Upper lobe of right lung (tissue), 1 donor: ENCODE results near the gene ACP6. TPM values are rescaled to one million over a fixed set of nuclear protein-coding genes. Genes with fewer than 3 reads are reported as not detected.
"Not testable (repeated sequence)": the region's sequence is repeated elsewhere in the genome, so short reads cannot be mapped to it uniquely, and the experiment has no call there.

Source experiments
- ATAC-seq: fragments of 200-7000 bp; cut with Tn5 transposase; one replicate; pipeline ENCODE4 v1.9.1; 2020; ENCODE audit warnings: mild to moderate bottlenecking, moderate library complexity
- DNase-seq: peaks from one replicate; pipeline ENCODE4 v3.0.0-alpha.2; 2020
- H3K27ac ChIP-seq: fragments of 200-600 bp; one replicate; pipeline ENCODE4 v1.8.0; 2022
- H3K27me3 ChIP-seq: fragments of 200-600 bp; one replicate; pipeline ENCODE4 v1.8.0; 2022; ENCODE audit warnings: mild to moderate bottlenecking
- H3K36me3 ChIP-seq: fragments of 200-600 bp; one replicate; pipeline ENCODE4 v1.8.0; 2022
- H3K4me1 ChIP-seq: fragments of 200-600 bp; one replicate; pipeline ENCODE4 v1.8.0; 2022
- H3K4me3 ChIP-seq: fragments of 200-600 bp; one replicate; pipeline ENCODE4 v1.8.0; 2022; ENCODE audit warnings: mild to moderate bottlenecking
- H3K9me3 ChIP-seq: fragments of 200-600 bp; one replicate; pipeline ENCODE4 v1.8.0; 2022
- CTCF ChIP-seq: fragments of 200-600 bp; IDR thresholded peaks from one replicate; pipeline ENCODE4 v1.8.0; 2022; ENCODE audit warnings: antibody characterized with exemption
- intact Hi-C: fragments of 100-400 bp; cut with DNase I; formaldehyde crosslinking; loops from one replicate; pipeline ENCODE4 v1.11.0; 2022
- total RNA-seq: library from RNA; stranded (reverse); fragmentation: NEBNext Ultra II Directional; extraction: Animal tissue kit (Norgen Biotek cat#: 25700); gene quantifications from one replicate; pipeline ENCODE4 v1.2.1, GENCODE V29; 2021
- donor health status: DM: no; HTN: yes; CAD: no; lungs with severe emphysema.

The ACP6 gene
- total RNA-seq, 1 donor from 2014 or later = 15.8 TPM

GRCh38 chr1:147712605-147713004, 42.3 kb upstream of the ACP6 start:
- no peak for DNase-seq
- H3K36me3 ChIP-seq = no peaks in the 10 kb centered on the region
- H3K4me3 ChIP-seq = no peak overlapping the region
- TF ChIP-seq CTCF = no peak
- H3K9me3 ChIP-seq = no peaks in the 10 kb centered on the region
- intact Hi-C loops = no loop called here
- H3K4me1 ChIP-seq = no peaks in the 10 kb centered on the region
- ATAC-seq = no peak
- peaks cover 8% of the 10 kb centered on the region for H3K27me3 ChIP-seq
- H3K27ac ChIP-seq = no peak overlapping the region

- Histone ChIP-seq H3K36me3 (no peaks in the 10 kb centered on the region), H3K27ac (no peak overlapping the region), H3K9me3 (no peaks in the 10 kb centered on the region), H3K4me1 (peaks cover 5% of the 10 kb centered on the region), H3K27me3 (no peaks in the 10 kb centered on the region), H3K4me3 (no peak overlapping the region)
- DNase-seq = no peak
- ATAC-seq = peak; percentile 93
- TF ChIP-seq CTCF = peak; percentile 83
- intact Hi-C loops = no loop called here
Observed at GRCh38 chr1:147700042-147701006, 30.0 kb upstream of the ACP6 start.

GRCh38 chr1:147699686-147700041, 29.3 kb upstream of the ACP6 start:
- peak; percentile 8 for ATAC-seq

GRCh38 chr1:147683163-147683763, 12.9 kb upstream of the ACP6 start:
- no peak for TF ChIP-seq CTCF

More at GRCh38 chr1:147699686-147700041, 29.3 kb upstream of the ACP6 start:
- Histone ChIP-seq H3K27me3 (no peaks in the 10 kb centered on the region), H3K9me3 (no peaks in the 10 kb centered on the region), H3K36me3 (no peaks in the 10 kb centered on the region), H3K27ac (no peak overlapping the region), H3K4me1 (peaks cover 5% of the 10 kb centered on the region), H3K4me3 (no peak overlapping the region)
- TF ChIP-seq CTCF = no peak
- DNase-seq = no peak
- intact Hi-C loops = no loop called here

DNA sequence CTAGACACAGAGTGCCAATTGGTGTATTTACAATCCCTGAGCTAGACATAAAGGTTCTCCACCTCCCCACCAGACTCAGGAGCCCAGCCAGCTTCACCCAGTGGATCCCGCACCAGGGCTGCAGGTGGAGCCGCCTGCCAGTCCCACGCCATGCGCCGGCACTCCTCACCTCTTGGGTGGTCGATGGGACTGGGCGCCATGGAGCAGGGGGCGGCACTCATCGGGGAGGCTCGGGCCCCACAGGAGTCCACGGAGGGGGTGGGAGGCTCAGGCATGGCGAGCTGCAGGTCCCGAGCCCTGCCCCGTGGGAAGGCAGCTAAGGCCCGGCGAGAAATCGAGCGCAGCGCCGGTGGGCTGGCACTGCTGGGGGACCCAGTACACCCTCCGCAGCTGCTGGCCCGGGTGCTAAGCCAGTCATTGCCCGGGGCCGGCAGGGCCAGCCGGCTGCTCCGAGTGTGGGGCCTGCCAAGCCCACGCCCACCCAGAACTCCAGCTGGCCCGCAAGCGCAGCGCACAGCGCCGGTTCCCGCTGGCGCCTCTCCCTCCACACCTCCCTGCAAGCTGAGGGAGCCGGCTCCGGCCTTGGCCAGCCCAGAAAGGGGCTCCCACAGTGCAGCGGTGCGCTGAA, 10.4 kb upstream of the ACP6 start:
- H3K27me3 ChIP-seq, H3K27ac ChIP-seq, H3K4me3 ChIP-seq, H3K9me3 ChIP-seq, ATAC-seq, H3K4me1 ChIP-seq, H3K36me3 ChIP-seq, intact Hi-C loops, DNase-seq: not testable (repeated sequence)

More at GRCh38 chr1:147683163-147683763, 12.9 kb upstream of the ACP6 start:
- Histone ChIP-seq H3K4me3 (no peak overlapping the region), H3K9me3 (peaks cover 4% of the 10 kb centered on the region), H3K27ac (no peak overlapping the region), H3K27me3 (no peaks in the 10 kb centered on the region), H3K36me3 (no peaks in the 10 kb centered on the region), H3K4me1 (no peaks in the 10 kb centered on the region)
- intact Hi-C loops = no loop called here
- no peak for DNase-seq
- no peak for ATAC-seq

DNA sequence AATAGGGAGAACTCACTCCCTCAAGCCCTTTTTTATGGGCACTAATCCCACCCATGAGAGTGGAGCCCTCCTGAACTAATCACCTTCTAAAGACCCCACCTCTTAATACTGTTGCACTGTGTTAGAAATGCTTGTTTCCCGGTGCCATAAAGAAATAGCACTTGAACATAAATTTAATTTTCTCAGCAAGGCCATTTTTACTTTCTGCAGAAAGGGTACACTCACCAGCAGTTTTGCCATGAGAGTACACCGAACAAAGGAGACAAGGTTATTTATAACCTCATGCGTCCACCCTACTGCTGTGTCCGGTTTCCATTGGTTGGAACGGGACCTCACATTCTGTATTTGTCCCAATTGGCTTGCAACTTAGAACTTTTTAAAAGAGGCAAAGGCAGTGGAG, 7.4 kb upstream of the ACP6 start:
- H3K4me3 ChIP-seq = not testable (repeated sequence)

More for the DNA sequence above, 7.4 kb upstream of the ACP6 start:
- H3K27ac ChIP-seq, ATAC-seq, H3K4me1 ChIP-seq, H3K36me3 ChIP-seq, intact Hi-C loops, H3K9me3 ChIP-seq, H3K27me3 ChIP-seq, DNase-seq: not testable (repeated sequence)
